Kidney epithelial cell (primary cell): ENCODE results near the gene ERVK3-1. TPM values are rescaled to one million over a fixed set of nuclear protein-coding genes. Genes with fewer than 3 reads are reported as not detected.

Source experiments
- DNase-seq: peaks from one replicate; pipeline ENCODE4 v3.0.0-alpha.2; 2010; ENCODE audit warnings: low read depth
- H3K27me3 ChIP-seq: 2 replicates; pipeline ENCODE4 v1.6.0; 2011; ENCODE audit warnings: low read length; ENCODE audit not compliant: control insufficient read depth, insufficient read depth
- H3K36me3 ChIP-seq: 2 replicates; pipeline ENCODE4 v1.5.1; 2011; ENCODE audit warnings: low read length; ENCODE audit not compliant: control insufficient read depth, insufficient read depth
- H3K4me3 ChIP-seq: 2 replicates; pipeline ENCODE4 v1.5.1; 2011; ENCODE audit warnings: low read depth, mild to moderate bottlenecking, control low read depth, low read length
- CTCF ChIP-seq: IDR thresholded peaks from 2 replicates; pipeline ENCODE4 v1.5.1; 2011; ENCODE audit warnings: mild to moderate bottlenecking, moderate library complexity, low read length, control low read depth, inconsistent platforms; ENCODE audit not compliant: insufficient read depth, poor library complexity, severe bottlenecking
- total RNA-seq: library from RNA; depleted of rRNA; stranded (reverse); fragments of >200 nt; gene quantifications from 2 replicates; pipeline ENCODE4 v1.2.3, GENCODE V29; 2015

The ERVK3-1 gene
- total RNA-seq, 1 donor from 2014 or later, result 48.3 TPM

- peaks cover 62% of the 10 kb centered on the region for H3K27me3 ChIP-seq
- DNase-seq, result no peak
- H3K36me3 ChIP-seq, result no peaks in the 10 kb centered on the region
- TF ChIP-seq CTCF, result no peak
- no peak overlapping the region for H3K4me3 ChIP-seq
These were observed 45.1 kb downstream of the ERVK3-1 start for GRCh38 chr19:58350001-58350861.

DNA sequence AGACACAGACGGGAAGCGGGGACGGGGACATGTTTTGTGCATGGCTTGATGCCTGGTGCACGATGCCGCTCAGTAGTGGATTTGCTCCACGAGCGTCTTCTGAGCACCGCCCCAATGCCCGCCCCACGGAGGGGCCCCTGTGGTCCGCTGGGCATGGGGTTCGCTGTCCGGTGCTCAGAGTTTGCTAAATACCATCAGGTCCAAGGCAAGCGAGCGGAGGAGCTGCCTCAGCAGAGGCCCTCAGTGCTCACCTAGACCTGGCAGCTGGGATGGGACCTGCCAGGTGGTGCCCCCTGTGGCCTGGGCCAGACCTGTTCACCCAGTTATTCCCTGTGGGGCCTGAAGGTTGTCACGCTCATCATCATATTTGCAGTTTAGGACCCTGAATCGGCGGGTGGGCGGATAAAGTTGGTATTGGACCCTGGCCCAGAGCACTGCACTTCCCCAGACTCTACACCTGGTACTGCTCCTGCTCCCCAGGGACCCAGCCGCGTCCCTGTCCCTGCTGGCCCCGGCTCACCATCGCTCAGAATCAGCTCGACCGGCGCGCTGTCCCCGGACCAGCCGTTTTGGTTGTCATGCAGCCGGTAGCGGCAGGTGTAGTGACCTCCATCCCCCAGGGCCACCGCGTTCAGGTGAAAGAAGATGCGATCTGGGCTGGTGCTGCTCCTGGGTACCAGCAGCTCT is 45.8 kb downstream of the ERVK3-1 start:
- no peak for TF ChIP-seq CTCF
- H3K4me3 ChIP-seq, result no peak overlapping the region
- H3K36me3 ChIP-seq, result no peaks in the 10 kb centered on the region
- peaks cover 68% of the 10 kb centered on the region for H3K27me3 ChIP-seq
- no peak for DNase-seq

DNA sequence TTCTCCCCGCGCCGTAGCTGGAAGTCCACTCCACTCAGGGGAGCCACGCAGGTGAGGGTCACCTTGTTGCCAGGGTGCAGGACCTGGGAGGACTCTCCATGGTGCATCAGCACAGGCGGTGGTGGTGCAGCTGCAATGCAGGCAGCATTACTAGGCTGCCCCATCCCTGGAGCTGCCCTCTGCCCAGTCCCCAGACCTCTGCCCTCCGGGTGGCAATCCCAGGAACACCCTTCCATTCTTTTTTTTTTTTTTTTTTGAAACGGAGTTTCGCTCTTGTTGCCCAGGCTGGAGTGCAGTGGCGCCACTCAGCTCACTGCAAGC is 46.3 kb downstream of the ERVK3-1 start:
- Histone ChIP-seq H3K36me3 (no peaks in the 10 kb centered on the region), H3K27me3 (peaks cover 71% of the 10 kb centered on the region), H3K4me3 (no peak overlapping the region)
- TF ChIP-seq CTCF, result no peak
- DNase-seq, result no peak

DNA sequence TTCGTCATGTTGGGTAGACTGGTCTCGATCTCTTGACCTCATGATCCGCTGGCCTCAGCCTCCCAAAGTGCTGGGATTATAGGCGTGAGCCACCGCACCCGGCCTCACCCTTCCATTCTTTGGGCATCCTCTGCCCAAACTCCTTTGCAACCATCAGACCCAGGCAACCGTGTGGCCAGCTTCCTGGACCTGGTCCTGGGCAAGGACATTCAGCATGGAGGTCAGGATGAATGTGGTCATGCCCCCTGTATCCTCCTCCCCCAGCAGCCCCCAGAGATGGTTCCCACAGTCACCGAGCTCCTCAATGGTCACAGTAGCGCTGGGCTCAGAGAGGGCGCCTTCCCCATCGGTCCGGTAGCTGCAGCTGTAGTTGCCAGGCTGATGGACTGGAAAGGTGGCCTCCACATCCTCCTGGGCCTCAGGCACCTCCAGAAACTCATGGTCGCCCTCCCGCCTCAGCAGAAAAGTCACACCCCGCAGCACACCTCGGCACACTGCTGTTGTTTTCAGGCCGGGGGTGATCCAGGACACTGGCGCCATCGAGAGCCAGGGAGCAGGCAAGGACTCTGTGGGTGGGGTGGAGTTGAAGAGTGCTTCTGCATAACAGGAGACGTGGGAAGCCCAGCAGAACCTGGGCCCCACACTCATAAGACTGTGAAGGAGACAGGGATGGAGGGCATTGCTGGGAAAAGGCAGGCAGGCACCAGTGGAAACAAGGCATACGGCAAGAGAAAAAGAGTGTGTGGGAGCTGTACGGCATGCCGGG is 47.0 kb downstream of the ERVK3-1 start:
- H3K4me3 ChIP-seq, result no peak overlapping the region
- H3K27me3 ChIP-seq, result peaks cover 71% of the 10 kb centered on the region
- TF ChIP-seq CTCF, result no peak
- no peak for DNase-seq
- H3K36me3 ChIP-seq, result no peaks in the 10 kb centered on the region

GRCh38 chr19:58352760-58353671 is 47.8 kb downstream of the ERVK3-1 start, which contains the start of gene A1BG:
Gene A1BG, minus strand, starts transcription at chr19:58353492. Its CDS starts 55 bp downstream, at chr19:58353437.
- TF ChIP-seq CTCF, result no peak
- Histone ChIP-seq H3K36me3 (no peaks in the 10 kb centered on the region), H3K27me3 (peaks cover 66% of the 10 kb centered on the region), H3K4me3 (no peak within 1 kb of the TSS)
- DNase-seq, result no peak
